GM18951 (cell line): ENCODE data around the gene GLMP.
"Not testable (repeated sequence)": the region's sequence is repeated elsewhere in the genome, so short reads cannot be mapped to it uniquely, and the experiment has no call there.

Experiments
- POLR2A ChIP-seq: IDR thresholded peaks from 4 replicates; pipeline ENCODE4 v1.6.1; 2011; ENCODE audit warnings: mild to moderate bottlenecking; ENCODE audit not compliant: insufficient read length, insufficient read depth; ENCODE audit errors: extremely low read depth
- in situ Hi-C: fragments of 300-500 bp; cut with MboI; formaldehyde crosslinking; loops from one replicate; pipeline ENCODE4 v1.12.0; 2022; ENCODE audit warnings: low sequenced_read_pairs, mixed read lengths, inconsistent platforms; ENCODE audit not compliant: unreplicated experiment

Gene GLMP, protein sequence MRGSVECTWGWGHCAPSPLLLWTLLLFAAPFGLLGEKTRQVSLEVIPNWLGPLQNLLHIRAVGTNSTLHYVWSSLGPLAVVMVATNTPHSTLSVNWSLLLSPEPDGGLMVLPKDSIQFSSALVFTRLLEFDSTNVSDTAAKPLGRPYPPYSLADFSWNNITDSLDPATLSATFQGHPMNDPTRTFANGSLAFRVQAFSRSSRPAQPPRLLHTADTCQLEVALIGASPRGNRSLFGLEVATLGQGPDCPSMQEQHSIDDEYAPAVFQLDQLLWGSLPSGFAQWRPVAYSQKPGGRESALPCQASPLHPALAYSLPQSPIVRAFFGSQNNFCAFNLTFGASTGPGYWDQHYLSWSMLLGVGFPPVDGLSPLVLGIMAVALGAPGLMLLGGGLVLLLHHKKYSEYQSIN

DNA sequence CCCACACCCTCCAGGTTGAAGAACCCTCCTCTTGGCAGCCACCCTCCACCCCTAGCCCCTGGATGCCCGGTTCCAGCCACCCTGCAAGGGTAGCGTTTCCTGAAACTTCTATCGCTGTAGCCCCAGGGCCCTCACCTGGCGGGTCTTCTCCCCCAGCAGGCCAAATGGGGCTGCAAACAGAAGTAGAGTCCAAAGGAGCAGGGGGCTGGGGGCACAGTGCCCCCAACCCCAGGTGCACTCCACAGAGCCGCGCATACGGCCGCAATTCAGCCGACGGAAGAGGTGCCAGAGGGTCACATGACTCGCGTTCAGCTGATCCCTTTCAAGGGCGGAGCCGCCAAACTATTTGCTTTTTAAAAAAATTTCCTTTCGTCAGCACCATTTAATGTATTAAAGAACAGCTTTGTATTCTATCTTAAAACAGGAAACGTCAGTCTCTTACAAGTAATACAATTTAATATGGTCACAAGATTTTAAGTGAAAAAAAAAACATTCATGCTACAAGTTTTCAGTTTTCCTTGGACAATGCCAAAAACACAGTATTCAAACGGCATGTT is at the start of gene GLMP:
Gene GLMP (minus strand): TSS at position 289 of the 557 bp plus-strand sequence. CDS start 34 bp downstream, at position 255.
- TF ChIP-seq POLR2A, result peak; percentile 66
- in situ Hi-C loops, result no loop called here

DNA sequence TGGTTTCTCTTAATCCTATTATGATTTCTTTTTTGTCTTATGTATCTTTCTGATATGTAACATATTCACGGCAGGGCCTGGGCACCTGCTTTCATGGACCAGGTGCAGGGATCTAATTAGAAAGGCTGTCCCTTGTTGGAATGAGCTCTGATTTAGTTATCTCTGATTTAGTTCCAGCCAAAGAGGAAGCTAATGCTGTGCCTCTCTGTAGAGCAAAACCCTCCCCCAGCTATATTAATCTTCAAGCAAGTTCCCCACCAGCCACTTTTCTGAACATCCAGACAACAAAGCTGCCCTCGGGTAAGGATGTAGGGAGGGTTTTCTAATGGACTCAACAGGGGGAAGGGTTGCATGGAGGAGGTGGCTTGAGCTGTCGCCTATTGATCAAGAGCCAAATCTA is 48.9 kb upstream of the GLMP start:
- in situ Hi-C loops, result no loop called here
- no peak for TF ChIP-seq POLR2A

DNA sequence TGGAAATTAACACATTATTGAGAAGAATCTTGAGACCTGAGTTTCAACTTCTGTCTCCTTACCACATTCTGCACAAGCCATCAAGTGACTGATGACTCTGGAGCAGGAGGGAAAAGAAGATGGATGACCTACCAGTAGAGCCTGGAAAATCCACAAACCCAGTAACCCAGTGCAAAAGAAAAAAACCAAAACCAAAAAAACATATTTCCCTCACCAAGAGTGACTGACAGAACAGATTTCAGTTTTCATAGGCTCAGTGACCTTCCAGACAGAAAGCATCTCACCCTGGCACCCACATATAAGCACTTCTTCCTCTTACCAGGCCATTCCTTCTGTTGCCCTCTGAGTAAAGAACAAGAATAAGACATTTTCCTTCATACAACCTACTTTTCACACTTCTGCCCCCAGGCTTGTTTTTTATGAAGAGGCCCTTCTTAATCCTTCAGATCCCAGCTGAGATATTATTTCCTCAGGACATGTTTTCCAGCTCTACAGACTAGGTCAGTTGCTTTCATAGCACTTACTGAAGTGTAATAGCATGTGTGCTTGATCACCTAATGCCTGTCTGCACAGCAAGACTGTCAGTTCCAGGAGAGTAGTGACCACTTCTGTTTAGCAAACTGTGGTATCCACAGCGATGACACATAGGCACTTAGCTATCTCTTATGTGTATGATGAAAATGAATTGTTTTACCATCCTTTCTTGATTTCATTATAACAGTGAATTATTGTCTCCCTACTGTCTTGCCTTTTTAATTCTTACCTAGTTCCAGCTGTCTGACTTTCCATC is 46.9 kb upstream of the GLMP start:
- TF ChIP-seq POLR2A, result no peak
- in situ Hi-C loops, result no loop called here

DNA sequence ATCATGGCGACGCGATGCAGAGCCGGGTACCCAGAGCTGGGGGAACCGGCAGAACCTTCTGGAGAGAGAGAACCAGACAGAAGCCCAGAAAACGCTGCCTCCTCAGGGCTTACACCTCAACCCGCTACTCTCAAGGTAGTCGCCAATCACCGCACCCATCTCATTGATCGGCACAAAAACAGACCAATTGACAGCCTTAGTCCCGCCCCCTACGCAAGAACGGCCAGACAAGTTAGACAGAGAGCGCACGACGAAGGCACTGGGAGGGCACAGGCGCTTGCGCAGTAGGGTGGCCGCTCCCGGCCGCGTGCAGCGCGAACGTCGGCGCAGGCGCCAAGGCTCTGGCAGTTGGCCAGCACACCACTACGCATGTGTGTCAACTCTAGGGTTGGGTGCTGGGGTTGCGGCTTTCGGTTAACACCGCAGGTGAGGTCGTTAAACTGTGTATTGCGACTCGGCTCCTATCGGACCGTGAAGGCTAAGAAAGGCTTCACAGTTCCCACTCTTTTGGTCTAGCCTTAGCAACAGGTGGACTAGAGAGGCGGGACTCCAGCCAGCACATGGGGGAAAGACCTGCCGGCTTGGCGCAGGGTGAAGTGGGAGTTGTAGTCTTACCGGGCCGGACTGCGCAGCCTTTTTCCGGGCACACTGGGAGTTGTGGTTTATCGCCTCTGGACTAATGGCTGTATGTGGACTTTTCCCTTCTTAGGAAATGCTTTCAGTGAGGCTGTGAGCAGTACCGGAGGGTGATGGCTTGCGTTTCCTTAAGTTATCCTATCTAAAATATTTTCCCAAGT is 42.9 kb upstream of the GLMP start, which contains the start of the genes CCT3 and TSACC:
Gene CCT3 (minus strand): TSS at position 113 of the 797 bp plus-strand sequence. CDS start 108 bp downstream, at position 5.
Gene TSACC (plus strand): TSS at position 347 of the 797 bp plus-strand sequence. CDS start 1,232 bp downstream, outside the sequence.
- TF ChIP-seq POLR2A, result peak; percentile 87
- in situ Hi-C loops, result loop anchor here (10.0 kb wide), 1 partner anchor 204 kb away; no protein-coding TSS in a partner anchor

DNA sequence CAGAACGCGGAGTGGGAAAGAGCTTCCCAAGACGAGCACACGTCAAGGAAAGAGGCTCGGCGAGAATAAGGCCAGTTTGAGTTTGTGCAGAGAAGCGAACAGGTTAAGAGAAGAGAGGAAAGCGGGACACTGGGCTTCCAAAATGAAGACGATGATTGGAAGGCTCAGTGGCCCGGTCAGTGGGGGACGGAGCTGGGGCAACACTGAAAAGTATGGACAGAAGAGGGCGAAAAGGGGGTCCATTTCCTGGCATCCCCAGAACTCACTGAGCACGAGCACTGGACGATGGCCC is 42.4 kb upstream of the GLMP start:
- in situ Hi-C loops, result loop anchor here (10.0 kb wide), 1 partner anchor 203 kb away; no protein-coding TSS in a partner anchor
- TF ChIP-seq POLR2A, result no peak

DNA sequence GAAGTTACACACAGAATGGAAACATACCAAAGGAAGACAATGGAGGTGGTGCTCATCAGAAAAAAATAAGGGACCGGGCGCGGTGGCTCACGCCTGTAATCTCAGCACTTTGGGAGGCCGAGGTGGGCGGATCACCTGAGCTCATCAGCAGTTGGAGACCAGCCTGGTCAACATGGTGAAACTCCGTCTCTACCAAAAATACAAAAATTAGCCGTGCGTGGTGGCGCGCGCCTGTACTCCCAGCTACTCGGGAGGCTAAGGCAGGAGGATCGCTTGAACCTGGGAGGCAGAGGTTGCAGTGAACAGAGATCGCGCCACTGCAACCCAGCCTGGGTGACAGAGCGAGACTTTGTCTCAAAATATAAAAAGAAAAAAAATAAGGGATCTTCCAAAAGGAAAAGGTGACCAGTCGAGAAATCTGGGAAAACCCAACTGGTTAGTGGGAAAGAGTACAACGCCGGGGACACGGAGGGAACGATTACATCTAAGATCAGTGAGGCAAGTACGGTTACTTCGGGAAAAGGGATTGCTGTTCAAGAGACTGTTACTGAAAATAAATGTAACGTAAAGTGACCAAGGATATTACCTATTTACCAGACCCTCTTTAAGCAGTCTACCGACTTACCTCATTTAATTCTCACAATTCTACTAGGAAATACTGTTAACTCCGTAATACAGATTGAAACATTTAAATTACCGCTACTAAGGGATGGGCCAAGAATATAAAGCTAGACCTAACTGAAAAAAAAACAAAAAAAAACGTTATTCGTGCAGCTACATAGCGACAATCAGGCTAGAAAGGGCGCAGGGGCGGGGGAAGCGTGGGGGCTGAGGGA is 41.8 kb upstream of the GLMP start:
- no peak for TF ChIP-seq POLR2A
- in situ Hi-C loops, result loop anchor here (10.0 kb wide), 1 partner anchor 202 kb away; no protein-coding TSS in a partner anchor

DNA sequence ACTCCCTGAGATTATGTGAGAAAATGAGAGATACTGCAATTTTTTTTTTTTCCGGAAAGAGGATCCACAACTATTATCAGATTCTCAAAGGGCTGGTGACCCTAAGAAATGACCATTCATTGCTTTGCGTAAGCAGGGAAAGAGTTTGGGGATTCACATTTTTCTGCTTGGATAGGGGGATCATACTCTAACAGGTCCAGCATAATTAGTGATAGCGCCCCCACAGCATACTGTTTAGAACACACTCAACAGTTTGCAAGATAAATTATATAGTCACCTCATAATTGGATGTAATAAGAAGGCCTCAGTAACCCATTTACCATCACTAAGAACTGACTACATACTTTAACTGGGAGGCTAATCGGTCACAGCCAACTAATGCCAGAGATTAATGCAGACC is 40.8 kb upstream of the GLMP start:
- in situ Hi-C loops, result loop anchor here (10.0 kb wide), 1 partner anchor 201 kb away; no protein-coding TSS in a partner anchor
- no peak for TF ChIP-seq POLR2A

DNA sequence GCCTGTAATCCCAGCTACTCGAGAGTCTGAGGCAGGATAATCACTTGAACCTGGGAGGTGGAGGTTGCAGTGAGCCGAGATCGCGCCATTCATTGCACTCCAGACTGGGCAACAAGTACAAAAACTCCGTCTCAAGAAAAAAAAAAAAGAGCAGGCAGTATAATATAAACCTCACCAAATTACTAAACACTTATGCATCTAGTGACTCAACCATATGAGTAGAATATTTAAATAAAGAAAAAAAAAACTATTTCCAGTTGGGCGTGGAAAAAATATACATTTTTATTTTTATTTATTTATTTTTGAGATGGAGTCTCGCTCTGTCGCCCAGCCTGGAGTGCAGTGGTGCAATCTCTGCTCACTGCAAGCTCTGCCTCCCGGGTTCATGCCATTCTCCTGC is 27.7 kb upstream of the GLMP start:
- in situ Hi-C loops, result not testable (repeated sequence)

DNA sequence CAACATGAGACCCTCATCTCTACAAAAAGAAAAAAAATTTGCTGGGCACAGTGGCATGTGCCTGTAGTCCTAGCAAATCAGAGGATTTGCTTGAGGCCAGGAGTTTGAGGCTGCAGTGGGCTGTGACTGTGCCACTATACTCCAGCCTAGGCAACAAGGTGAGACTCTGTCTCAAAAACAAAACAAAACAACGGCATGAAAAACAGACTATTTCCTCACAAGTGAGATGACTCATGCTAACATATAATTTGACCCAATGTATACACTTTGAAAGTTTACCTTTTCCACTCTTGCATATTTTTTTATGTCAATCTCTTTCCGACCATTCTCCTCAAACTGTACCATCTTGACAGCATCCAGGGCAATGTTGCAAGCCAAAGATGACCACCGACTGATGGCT is 25.1 kb upstream of the GLMP start:
- in situ Hi-C loops, result no loop called here
- TF ChIP-seq POLR2A, result no peak

DNA sequence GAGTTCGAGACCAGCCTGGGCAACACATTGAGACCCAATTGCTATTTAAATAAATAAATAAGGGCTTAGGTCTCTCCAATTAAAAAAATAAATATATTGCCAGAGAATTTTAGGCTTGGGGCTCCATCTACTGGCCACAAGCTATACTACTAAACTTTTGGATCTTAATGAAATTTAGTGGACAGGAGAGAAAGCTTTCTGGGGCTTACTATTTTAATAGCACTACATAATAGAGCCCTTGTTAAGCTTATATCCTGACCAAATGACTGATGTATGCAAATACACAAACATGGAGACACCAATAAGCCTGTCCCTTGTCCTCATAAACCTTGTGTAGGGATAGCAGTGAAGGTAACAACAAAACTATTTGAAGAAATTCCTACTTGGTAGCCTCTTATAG is 24.2 kb upstream of the GLMP start:
- in situ Hi-C loops, result loop anchor here (10.0 kb wide), 1 partner anchor 225 kb away; no protein-coding TSS in a partner anchor
- no peak for TF ChIP-seq POLR2A

DNA sequence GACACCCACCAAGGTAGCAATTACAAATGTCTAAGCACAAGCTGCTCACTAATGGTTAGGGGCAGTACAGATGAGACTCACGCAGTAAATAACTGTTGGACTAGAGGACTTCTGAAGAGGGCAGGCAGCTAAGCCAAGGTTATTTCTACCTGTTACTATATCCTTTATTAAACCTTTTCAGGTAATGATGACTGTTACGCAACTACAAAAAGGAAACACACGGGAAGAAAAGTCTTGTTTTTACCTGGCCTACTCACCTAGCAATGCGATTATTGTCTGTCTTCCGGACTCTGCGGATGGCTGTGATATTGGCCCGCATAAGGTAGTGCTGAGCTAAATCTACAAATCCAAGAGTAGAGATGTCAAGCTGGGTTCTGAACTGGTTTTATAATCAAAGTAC is 21.4 kb upstream of the GLMP start:
- TF ChIP-seq POLR2A, result no peak
- in situ Hi-C loops, result loop anchor here (10.0 kb wide), 1 partner anchor 222 kb away; no protein-coding TSS in a partner anchor

DNA sequence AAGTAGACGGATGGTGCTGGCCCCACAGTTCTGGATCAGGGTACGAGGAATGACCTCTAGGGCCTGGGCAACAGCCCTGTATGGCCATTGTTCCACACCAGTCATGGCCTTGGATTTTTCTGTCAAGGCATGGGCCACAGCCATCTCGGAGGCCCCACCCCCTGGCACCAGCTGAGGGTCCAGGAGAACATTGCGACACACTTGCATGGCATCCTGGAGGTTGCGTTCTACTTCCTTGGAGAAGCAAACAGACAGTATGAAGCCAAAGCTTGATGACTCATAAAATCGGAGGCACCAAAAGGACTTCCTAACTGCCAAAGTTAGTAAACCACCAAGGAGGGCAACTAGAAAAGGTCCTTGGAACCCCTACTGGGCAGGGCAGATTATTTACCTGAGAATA is 15.5 kb upstream of the GLMP start:
- in situ Hi-C loops, result loop anchor here (10.0 kb wide), 1 partner anchor 216 kb away; no protein-coding TSS in a partner anchor
- TF ChIP-seq POLR2A, result no peak
